Fibroblast of mammary gland (primary cell): ENCODE results near the gene IPPK.

Experiments
- DNase-seq: peaks from one replicate; pipeline ENCODE4 v3.0.0-alpha.2; 2010; ENCODE audit warnings: low read depth
- H3K4me3 ChIP-seq: 2 replicates; pipeline ENCODE4 v1.5.1; 2011; ENCODE audit warnings: low read depth, mild to moderate bottlenecking, low read length, moderate library complexity; ENCODE audit not compliant: control insufficient read depth
- CTCF ChIP-seq: conservative IDR thresholded peaks from 2 replicates; pipeline ENCODE4 v1.5.1; 2011; ENCODE audit warnings: low read depth, low read length, inconsistent platforms; ENCODE audit not compliant: control insufficient read depth, insufficient read depth

The IPPK gene

DNA sequence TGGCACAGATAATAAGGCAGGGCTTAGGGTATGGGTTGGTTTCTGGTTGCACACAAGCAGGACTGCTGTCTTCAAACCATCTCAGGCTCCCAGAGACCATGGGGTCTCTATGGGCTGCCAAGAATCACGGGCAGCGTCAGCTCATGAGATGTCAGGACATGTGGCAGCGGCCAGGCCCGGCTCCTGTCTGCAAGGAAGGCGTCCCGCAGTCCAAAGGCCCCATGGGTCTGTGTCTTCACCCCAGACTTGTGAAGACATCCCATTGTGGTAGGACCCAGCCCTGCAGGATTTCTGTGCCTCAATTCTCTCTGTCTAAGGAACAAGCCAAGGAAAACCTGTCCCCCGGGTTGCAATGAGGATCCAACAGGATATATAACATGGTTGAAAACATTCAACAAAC lies 32.6 kb downstream of the IPPK start:
- no peak for DNase-seq
- no peak overlapping the region for H3K4me3 ChIP-seq
- no peak for TF ChIP-seq CTCF

- no peak overlapping the region for H3K4me3 ChIP-seq
- DNase-seq, result no peak
- no peak for TF ChIP-seq CTCF
These were observed 33.3 kb downstream of the IPPK start for GRCh38 chr9:92636627-92637026.

DNA sequence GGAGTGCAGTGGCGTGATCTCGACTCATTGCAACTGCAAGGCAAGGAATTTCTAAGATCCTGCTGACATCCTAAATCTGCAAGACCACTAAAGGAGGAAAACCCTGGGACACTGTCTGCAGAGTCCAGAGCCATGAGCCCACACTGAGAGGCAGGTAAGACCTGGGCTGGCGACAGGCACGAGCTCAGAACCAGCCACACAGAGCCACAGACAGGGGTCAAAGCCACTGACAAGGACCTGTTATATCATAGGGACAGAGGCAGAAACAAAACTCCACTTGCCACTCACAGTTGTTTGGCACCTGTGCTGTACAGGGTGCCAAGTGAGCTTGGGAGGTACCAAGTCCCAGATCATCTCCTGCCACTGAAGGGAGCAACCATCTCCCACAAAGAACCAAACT lies 34.2 kb downstream of the IPPK start:
- no peak for TF ChIP-seq CTCF
- no peak for DNase-seq

GRCh38 chr9:92634712-92635605 lies 35.0 kb downstream of the IPPK start:
- no peak overlapping the region for H3K4me3 ChIP-seq
- TF ChIP-seq CTCF, result peak; percentile 99

More for the DNA sequence above, 34.2 kb downstream of the IPPK start:
- no peak overlapping the region for H3K4me3 ChIP-seq

DNA sequence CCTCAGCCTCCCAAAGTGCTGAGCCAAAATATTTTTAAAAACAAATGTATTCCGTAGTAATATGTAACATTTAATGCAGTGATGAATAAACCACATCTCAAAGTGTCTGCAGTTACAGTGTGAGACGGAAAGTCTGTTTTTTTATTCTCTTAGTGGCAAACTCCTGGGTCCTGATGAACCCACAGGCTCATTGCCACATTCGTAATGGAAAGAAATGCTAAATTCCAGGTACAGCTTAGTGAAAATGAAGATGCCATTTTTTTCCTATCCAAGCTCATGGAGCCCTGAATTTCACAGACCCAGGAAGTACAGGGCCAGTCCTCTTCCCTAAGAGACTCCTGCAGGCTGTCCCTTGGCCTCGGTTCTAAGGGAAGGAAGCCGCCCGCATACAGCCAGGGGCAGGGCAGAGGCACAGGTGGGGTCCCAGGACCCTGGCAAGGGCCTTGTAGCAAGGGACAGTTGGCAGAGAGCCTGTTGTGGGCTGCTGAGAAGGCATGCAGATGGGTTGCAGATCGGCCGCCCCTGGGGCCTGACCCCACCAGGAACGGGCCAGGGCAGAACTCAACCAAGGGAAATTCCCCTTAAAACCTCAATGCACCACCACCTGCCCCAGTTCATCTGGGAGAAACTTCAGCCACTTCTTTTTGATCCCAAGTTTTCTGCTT lies 36.2 kb downstream of the IPPK start:
- H3K4me3 ChIP-seq, result no peak overlapping the region
- no peak for TF ChIP-seq CTCF
- DNase-seq, result no peak

More at GRCh38 chr9:92634712-92635605, 35.0 kb downstream of the IPPK start:
- DNase-seq, result peak; percentile 78

DNA sequence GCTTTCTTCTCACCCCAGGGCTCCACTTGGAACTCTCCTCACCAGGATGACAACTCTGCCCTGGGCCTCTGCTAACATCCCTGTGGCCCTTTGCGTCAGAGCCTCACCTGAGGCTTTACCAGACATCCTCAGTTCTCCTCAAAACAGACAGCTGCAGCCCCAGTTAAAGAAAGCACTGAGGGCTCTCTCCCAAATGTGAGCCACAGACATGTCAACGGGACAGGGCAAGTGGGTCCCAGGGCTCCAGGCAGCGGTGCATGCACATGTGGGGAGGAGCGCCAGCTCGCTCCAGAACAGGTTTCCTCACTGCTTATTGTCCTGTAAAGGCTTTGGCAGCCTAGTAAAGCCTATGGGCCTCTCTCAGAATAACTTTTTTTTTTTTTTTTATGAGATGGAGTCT lies 37.3 kb downstream of the IPPK start:
- H3K4me3 ChIP-seq, result no peak overlapping the region
- no peak for DNase-seq
- no peak for TF ChIP-seq CTCF
